Measurements from ENCODE around the gene CFAP157.

DNA sequence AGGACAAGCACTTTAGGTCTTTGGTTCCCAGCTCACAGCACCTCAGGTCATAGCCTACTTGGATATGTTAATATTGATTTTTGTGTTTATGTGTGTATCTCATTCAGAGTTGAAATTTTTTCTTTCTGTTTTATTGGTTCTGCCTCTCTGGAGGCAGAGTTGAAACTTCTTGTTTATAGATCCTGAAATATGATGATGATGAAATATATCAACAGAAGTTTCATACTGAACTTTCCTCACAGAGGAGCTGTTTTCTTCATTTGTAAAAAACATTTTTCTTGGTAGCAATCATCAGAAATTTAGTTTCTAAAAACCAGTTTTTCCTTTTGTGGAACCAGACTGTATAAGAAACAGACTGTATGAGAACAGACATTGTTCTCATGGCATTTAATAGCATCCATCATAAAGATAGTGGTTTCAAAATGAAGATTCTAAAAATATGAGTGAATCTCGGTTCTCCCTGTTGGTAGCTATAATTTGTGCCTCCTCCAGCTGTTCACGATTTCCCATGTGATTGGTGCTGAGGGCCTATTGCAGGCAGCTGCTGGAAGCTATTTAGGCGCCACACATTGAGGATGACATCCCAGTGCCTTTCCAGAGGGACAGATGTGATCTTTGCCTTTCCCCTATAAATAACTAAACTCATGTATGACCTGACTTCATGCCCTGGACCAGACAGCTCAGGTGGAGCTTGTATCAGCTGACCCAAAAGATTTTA is 39.5 kb upstream of the CFAP157 start:
- no peak for TF ChIP-seq POLR2AphosphoS5 (IDR thresholded peaks at IDR 0.05)
- no peak for TF ChIP-seq POLR2A (IDR thresholded peaks at IDR 0.05)
